Liver (tissue), 9 donors: Measurements from ENCODE around the gene CDK5R1. TPM values are rescaled to one million over a fixed set of nuclear protein-coding genes. Genes with fewer than 3 reads are reported as not detected.

Experiments used
- DNase-seq: peaks from one replicate; pipeline ENCODE4 v3.0.0-alpha.2; 2017; ENCODE audit warnings: low spot score
- H3K27ac ChIP-seq, 2 donors: one replicate each; pipeline ENCODE4 v1.7.0; 2013; ENCODE audit warnings: inconsistent platforms in 2 of 2, low read length in 2 of 2, control low read depth in 1 of 2, low read depth in 1 of 2, mild to moderate bottlenecking in 1 of 2
- H3K27me3 ChIP-seq, 4 donors: one replicate each; pipeline versions ENCODE4 v1.6.1 to v1.7.0; 2013; ENCODE audit warnings: low read length in 3 of 4, inconsistent platforms in 1 of 4, mild to moderate bottlenecking in 1 of 4, moderate library complexity in 1 of 4; ENCODE audit not compliant: control insufficient read depth in 4 of 4, insufficient read depth in 4 of 4
- H3K36me3 ChIP-seq, 4 donors: one replicate each; pipeline versions ENCODE4 v1.6.1 to v1.7.0; 2013; ENCODE audit warnings: low read length in 3 of 4, mild to moderate bottlenecking in 3 of 4, low read depth in 1 of 4, moderate library complexity in 1 of 4; ENCODE audit not compliant: control insufficient read depth in 4 of 4, insufficient read depth in 3 of 4
- H3K4me1 ChIP-seq, 4 donors: one replicate each; pipeline versions ENCODE4 v1.6.1 to v1.7.0; 2013; ENCODE audit warnings: low read length in 3 of 4, mild to moderate bottlenecking in 3 of 4, moderate library complexity in 1 of 4; ENCODE audit not compliant: control insufficient read depth in 4 of 4, insufficient read depth in 4 of 4
- H3K4me3 ChIP-seq, 3 donors: one replicate each; pipeline versions ENCODE4 v1.6.1 to v1.7.0; 2013; ENCODE audit warnings: low read length in 3 of 3, control low read depth in 1 of 3, low read depth in 1 of 3, mild to moderate bottlenecking in 1 of 3
- H3K9ac ChIP-seq, 2 donors: one replicate each; pipeline ENCODE4 v1.7.0; 2013; ENCODE audit warnings: low read length in 2 of 2, mild to moderate bottlenecking in 2 of 2, moderate library complexity in 2 of 2, control low read depth in 1 of 2, low read depth in 1 of 2
- H3K9me3 ChIP-seq, 4 donors: one replicate each; pipeline versions ENCODE4 v1.6.1 to v1.7.0; 2013; ENCODE audit warnings: low read length in 3 of 4; ENCODE audit not compliant: control insufficient read depth in 4 of 4
- EGR1 ChIP-seq, 2 donors: IDR thresholded peaks; 2 replicates each; pipeline ENCODE4 v1.6.1; 2016 to 2018; ENCODE audit warnings: antibody characterized with exemption in 2 of 2, low read depth in 2 of 2
- FOXA1 ChIP-seq: IDR thresholded peaks from 2 replicates; pipeline ENCODE4 v1.6.1; 2016; ENCODE audit warnings: antibody characterized with exemption
- FOXA2 ChIP-seq: IDR thresholded peaks from 2 replicates; pipeline ENCODE4 v1.6.1; 2016; ENCODE audit warnings: antibody characterized with exemption
- GABPA ChIP-seq, 2 donors: IDR thresholded peaks in 1 of 2; conservative IDR thresholded peaks in 1 of 2; 2 replicates each; pipeline ENCODE4 v1.6.1; 2016; ENCODE audit warnings: antibody characterized with exemption in 2 of 2, mild to moderate bottlenecking in 1 of 2, moderate library complexity in 1 of 2
- HNF4A ChIP-seq, 2 donors: conservative IDR thresholded peaks; 2 replicates each; pipeline ENCODE4 v1.6.1; 2016; ENCODE audit warnings: antibody characterized with exemption in 2 of 2, mild to moderate bottlenecking in 2 of 2
- HNF4G ChIP-seq: IDR thresholded peaks from 2 replicates; pipeline ENCODE4 v1.6.1; 2016; ENCODE audit warnings: antibody characterized with exemption
- JUND ChIP-seq, 2 donors: IDR thresholded peaks; 2 replicates each; pipeline ENCODE4 v1.6.1; 2016; ENCODE audit warnings: antibody characterized with exemption in 2 of 2
- MAX ChIP-seq: IDR thresholded peaks from 2 replicates; pipeline ENCODE4 v1.6.1; 2016; ENCODE audit warnings: antibody characterized with exemption
- NR2F2 ChIP-seq: IDR thresholded peaks from 2 replicates; pipeline ENCODE4 v1.6.1; 2016; ENCODE audit warnings: antibody characterized with exemption
- RAD21 ChIP-seq, 2 donors: IDR thresholded peaks; 2 replicates each; pipeline ENCODE4 v1.6.1; 2016; ENCODE audit warnings: antibody characterized with exemption in 2 of 2, mild to moderate bottlenecking in 2 of 2
- REST ChIP-seq: IDR thresholded peaks from 2 replicates; pipeline ENCODE4 v1.6.1; 2016; ENCODE audit warnings: antibody characterized with exemption, mild to moderate bottlenecking
- RXRA ChIP-seq, 2 donors: IDR thresholded peaks; 2 replicates each; pipeline ENCODE4 v1.6.1; 2017 to 2018; ENCODE audit warnings: antibody characterized with exemption in 2 of 2, mild to moderate bottlenecking in 1 of 2
- SP1 ChIP-seq: IDR thresholded peaks from 2 replicates; pipeline ENCODE4 v1.6.1; 2018; ENCODE audit warnings: antibody characterized with exemption, mild to moderate bottlenecking
- TAF1 ChIP-seq: conservative IDR thresholded peaks from 2 replicates; pipeline ENCODE4 v1.6.1; 2016; ENCODE audit warnings: antibody characterized with exemption, mild to moderate bottlenecking
- YY1 ChIP-seq: IDR thresholded peaks from 2 replicates; pipeline ENCODE4 v1.6.1; 2016; ENCODE audit warnings: antibody characterized with exemption, mild to moderate bottlenecking
- ZBTB33 ChIP-seq: IDR thresholded peaks from 2 replicates; pipeline ENCODE4 v1.6.1; 2016; ENCODE audit warnings: antibody characterized with exemption
- whole genome bisulfite sequencing: extraction: QIAGEN DNeasy Blood & Tissue Kit; methylation state at CpG from one replicate; pipeline ENCODE4 v1.1.7; 2013; 5-methylcytosine and 5-hydroxymethylcytosine counted together
- polyA plus RNA-seq, 2 donors: library from polyadenylated mRNA; stranded (reverse) in 1 of 2; unstranded in 1 of 2; fragments of 200-250 nt in 1 of 2; fragments of >200 nt in 1 of 2; fragmentation: Nextera tagmentation in 1 of 2; extraction: Ambion mirVana in 1 of 2; gene quantifications; one replicate each; pipeline versions ENCODE4 v1.2.1 to v1.2.3, GENCODE V29; 2013 to 2015
- total RNA-seq, 2 donors: library from RNA; depleted of rRNA; stranded (reverse); fragments of >200 nt; gene quantifications; one replicate each; pipeline ENCODE4 v1.2.3, GENCODE V29; 2014
- TF ChIP-seq, protein P1 (sequence below): fragments of 150-350 bp; IDR thresholded peaks from 2 replicates; pipeline ENCODE4 v1.5.1; 2017; ENCODE audit warnings: improper control_type of control experiment, low read depth, low read length; ENCODE audit not compliant: missing input control
- TF ChIP-seq, protein P2 (sequence below): IDR thresholded peaks from 2 replicates; pipeline ENCODE4 v1.6.1; 2016; ENCODE audit warnings: antibody characterized with exemption
- donor health status: healthy.
- donor health status: healthy.
- donor health status: healthy.
- donor health status: healthy.
- donor health status: healthy.

Gene CDK5R1
- total and polyA plus RNA-seq, 4 donors: 0.08 to 0.93 (median 0.64) TPM

DNA sequence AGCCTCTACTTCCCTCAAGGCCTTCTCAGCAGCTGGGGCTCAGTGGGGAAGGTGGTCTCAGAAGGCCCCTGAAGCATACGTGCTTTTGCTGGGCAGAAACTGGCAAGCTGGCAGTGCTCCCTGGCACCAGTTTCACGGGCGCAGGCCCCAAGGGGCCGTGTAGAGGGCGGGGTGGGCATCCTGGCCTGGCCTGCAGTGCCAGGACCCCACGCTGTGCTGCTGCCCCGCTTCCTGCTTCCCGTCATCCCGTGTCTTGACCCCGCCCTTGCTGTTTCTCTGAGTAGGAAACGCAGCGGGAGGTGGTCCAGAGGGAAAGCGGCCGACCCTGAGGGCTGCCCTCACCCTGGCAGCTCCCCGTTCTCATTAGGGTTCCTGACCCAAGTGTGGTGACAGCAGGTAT is 6.8 kb downstream of the CDK5R1 start (continued):
- no peak for TF ChIP-seq REST
- TF ChIP-seq HNF4A (conservative IDR thresholded peaks at IDR 0.05): no peak
- TF ChIP-seq MAX: no peak
- no peak for TF ChIP-seq YY1
- TF ChIP-seq RXRA (IDR thresholded peaks at IDR 0.05): no peak
- no peak for TF ChIP-seq HNF4G

DNA sequence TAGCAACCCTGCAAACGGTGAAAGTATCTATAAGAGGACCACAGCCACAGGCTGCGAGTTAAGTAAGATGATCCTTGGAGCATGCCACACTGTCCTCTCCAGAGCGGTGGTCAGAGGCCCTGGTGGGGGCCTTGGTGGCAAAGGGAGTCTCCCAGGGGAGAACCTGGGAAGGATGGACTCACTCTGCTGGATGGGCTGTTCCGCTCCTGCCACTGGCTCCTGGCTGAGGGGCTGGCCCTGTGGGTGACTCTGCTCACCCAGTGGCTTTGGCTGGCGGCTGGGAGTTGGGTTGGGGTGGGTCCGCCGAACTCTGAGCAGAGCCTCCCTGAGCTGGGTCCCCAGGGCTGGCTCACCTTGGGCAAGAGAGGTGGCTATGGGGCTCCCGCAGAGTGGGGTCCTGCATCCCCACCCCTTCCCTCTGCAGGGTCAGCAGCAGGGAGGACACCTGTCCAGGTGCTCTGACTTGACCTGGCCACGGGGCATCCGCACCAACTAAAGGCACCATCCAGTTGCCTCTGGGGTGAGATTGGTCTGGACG is 7.3 kb downstream of the CDK5R1 start:
- Histone ChIP-seq H3K4me3 (no peak overlapping the region), H3K36me3 (no peaks in the 10 kb centered on the region), H3K4me1 (peaks cover 2 to 11% (median 4%) of the 10 kb centered on the region in 4 donors), H3K27me3 (no peaks in the 10 kb centered on the region), H3K27ac (no peak overlapping the region), H3K9ac (no peak overlapping the region), H3K9me3 (no peaks in the 10 kb centered on the region)
- no peak for TF ChIP-seq FOXA2
- TF ChIP-seq NR2F2: no peak
- TF ChIP-seq REST: no peak
- TF ChIP-seq SP1: no peak
- TF ChIP-seq TAF1: no peak
- no peak for TF ChIP-seq GABPA (IDR thresholded peaks at IDR 0.05 in 1 of 2, conservative IDR thresholded peaks at IDR 0.05 in 1 of 2)
- no peak for TF ChIP-seq RAD21 (IDR thresholded peaks at IDR 0.05)
- no peak for TF ChIP-seq JUND (IDR thresholded peaks at IDR 0.05)
- no peak for TF ChIP-seq EGR1 (IDR thresholded peaks at IDR 0.05; ENCODE audit: low read depth in 2 of 2)
- TF ChIP-seq FOXA1: no peak
- no peak for TF ChIP-seq ZBTB33
- TF ChIP-seq, protein P1, sequence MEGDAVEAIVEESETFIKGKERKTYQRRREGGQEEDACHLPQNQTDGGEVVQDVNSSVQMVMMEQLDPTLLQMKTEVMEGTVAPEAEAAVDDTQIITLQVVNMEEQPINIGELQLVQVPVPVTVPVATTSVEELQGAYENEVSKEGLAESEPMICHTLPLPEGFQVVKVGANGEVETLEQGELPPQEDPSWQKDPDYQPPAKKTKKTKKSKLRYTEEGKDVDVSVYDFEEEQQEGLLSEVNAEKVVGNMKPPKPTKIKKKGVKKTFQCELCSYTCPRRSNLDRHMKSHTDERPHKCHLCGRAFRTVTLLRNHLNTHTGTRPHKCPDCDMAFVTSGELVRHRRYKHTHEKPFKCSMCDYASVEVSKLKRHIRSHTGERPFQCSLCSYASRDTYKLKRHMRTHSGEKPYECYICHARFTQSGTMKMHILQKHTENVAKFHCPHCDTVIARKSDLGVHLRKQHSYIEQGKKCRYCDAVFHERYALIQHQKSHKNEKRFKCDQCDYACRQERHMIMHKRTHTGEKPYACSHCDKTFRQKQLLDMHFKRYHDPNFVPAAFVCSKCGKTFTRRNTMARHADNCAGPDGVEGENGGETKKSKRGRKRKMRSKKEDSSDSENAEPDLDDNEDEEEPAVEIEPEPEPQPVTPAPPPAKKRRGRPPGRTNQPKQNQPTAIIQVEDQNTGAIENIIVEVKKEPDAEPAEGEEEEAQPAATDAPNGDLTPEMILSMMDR: no peak
- no peak for TF ChIP-seq RXRA (IDR thresholded peaks at IDR 0.05)
- no peak for TF ChIP-seq MAX
- no peak for TF ChIP-seq YY1
- TF ChIP-seq, protein P2, sequence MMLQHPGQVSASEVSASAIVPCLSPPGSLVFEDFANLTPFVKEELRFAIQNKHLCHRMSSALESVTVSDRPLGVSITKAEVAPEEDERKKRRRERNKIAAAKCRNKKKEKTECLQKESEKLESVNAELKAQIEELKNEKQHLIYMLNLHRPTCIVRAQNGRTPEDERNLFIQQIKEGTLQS: no peak
- DNase-seq: no peak
- WGBS: 98% methylated on average over 11 of the region's 11 CpGs
